HEK293T (cell line): ENCODE results near the gene CRBN.

Experiments used
- BHLHE40 ChIP-seq: fragments of 450-650 bp; IDR thresholded peaks from 2 replicates; pipeline ENCODE4 v1.6.1; 2016; ENCODE audit warnings: mild to moderate bottlenecking, moderate library complexity, borderline replicate concordance
- ELF4 ChIP-seq: fragments of 450-650 bp; IDR thresholded peaks from 2 replicates; pipeline ENCODE4 v1.6.1; 2017; ENCODE audit warnings: antibody characterized with exemption
- HDGF ChIP-seq: fragments of 450-650 bp; IDR thresholded peaks from 2 replicates; pipeline ENCODE4 v1.6.1; 2017; ENCODE audit warnings: antibody characterized with exemption, borderline replicate concordance
- L3MBTL2 ChIP-seq: fragments of 450-650 bp; conservative IDR thresholded peaks from 2 replicates; pipeline ENCODE4 v1.6.1; 2016; ENCODE audit warnings: mild to moderate bottlenecking
- NFRKB ChIP-seq: fragments of 450-650 bp; IDR thresholded peaks from 2 replicates; pipeline ENCODE4 v1.6.1; 2016; ENCODE audit warnings: mild to moderate bottlenecking, moderate library complexity
- SP1 ChIP-seq: fragments of 450-650 bp; IDR thresholded peaks from 2 replicates; pipeline ENCODE4 v1.6.1; 2017
- SUZ12 ChIP-seq: fragments of 450-650 bp; IDR thresholded peaks from 2 replicates; pipeline ENCODE4 v1.6.1; 2016; ENCODE audit warnings: mild to moderate bottlenecking
- TARDBP ChIP-seq: fragments of 450-650 bp; IDR thresholded peaks from 2 replicates; pipeline ENCODE4 v1.6.1; 2016

DNA sequence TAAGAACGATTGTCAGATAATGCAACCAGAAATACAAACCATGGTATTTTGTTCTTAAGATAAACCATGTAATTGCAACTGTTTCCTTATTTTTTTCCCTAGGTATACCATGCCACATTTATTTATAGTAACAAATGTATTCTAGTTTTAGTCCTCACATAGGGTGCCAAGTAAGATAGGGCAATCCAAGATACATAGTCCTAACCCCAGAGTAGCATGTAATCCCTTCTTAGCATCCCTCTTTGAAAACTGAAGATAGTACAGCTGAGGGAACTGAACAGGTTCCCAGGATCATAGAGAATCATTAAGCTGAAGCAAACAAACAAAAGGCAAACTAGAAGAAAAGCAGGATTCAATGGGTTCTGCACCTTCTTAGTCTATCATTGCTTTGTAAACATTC is 28.0 kb downstream of the CRBN start:
- no peak for TF ChIP-seq BHLHE40
- no peak for TF ChIP-seq SP1
- no peak for TF ChIP-seq NFRKB
- TF ChIP-seq SUZ12, result no peak
- TF ChIP-seq ELF4, result no peak
- no peak for TF ChIP-seq L3MBTL2
- TF ChIP-seq TARDBP, result no peak
- no peak for TF ChIP-seq HDGF
